SK-N-SH treated with all-trans-retinoic acid at 6 μM for 48 hours (cell line): Measurements from ENCODE around the gene XRCC1.

Source experiments
- ATAC-seq: fragments of 200-7000 bp; cut with Tn5 transposase; 3 replicates; pipeline ENCODE4 v1.9.1; 2020; ENCODE audit warnings: mild to moderate bottlenecking, moderate library complexity
- ARNTL ChIP-seq: fragments of 450-650 bp; formaldehyde crosslinking; IDR thresholded peaks from 2 replicates; pipeline ENCODE4 v1.5.0; 2020; ENCODE audit warnings: low read depth, mild to moderate bottlenecking, moderate library complexity, borderline replicate concordance
- CSDC2 ChIP-seq: fragments of 250-450 bp; sonication (Bioruptor Pico); IDR thresholded peaks from 2 replicates; pipeline ENCODE4 v1.5.0; 2020; ENCODE audit warnings: mild to moderate bottlenecking, moderate library complexity
- ISL1 ChIP-seq: fragments of 250-450 bp; sonication (Bioruptor Pico); IDR thresholded peaks from 2 replicates; pipeline ENCODE4 v2.1.2; 2022; ENCODE audit warnings: mild to moderate bottlenecking, moderate library complexity
- PPARA ChIP-seq: fragments of 250-450 bp; sonication (Bioruptor Pico); IDR thresholded peaks from 2 replicates; pipeline ENCODE4 v1.5.0; 2020; ENCODE audit warnings: mild to moderate bottlenecking, borderline replicate concordance
- SNAI2 ChIP-seq: fragments of 250-450 bp; sonication (Bioruptor Pico); IDR thresholded peaks from 2 replicates; pipeline ENCODE4 v1.5.0; 2020; ENCODE audit warnings: mild to moderate bottlenecking, moderate library complexity
- TCF4 ChIP-seq: fragments of 250-450 bp; sonication (Bioruptor Pico); IDR thresholded peaks from 2 replicates; pipeline ENCODE4 v1.8.0; 2021; ENCODE audit warnings: mild to moderate bottlenecking, moderate library complexity, borderline replicate concordance
- TOX ChIP-seq: fragments of 250-450 bp; sonication (Bioruptor Pico); IDR thresholded peaks from 2 replicates; pipeline ENCODE4 v1.8.0; 2021; ENCODE audit warnings: mild to moderate bottlenecking, moderate library complexity, borderline replicate concordance
- ZC3H10 ChIP-seq: fragments of 250-450 bp; sonication (Bioruptor Pico); IDR thresholded peaks from 2 replicates; pipeline ENCODE4 v1.5.1; 2021; ENCODE audit warnings: mild to moderate bottlenecking, moderate library complexity
- ZNF70 ChIP-seq: fragments of 450-650 bp; formaldehyde crosslinking; IDR thresholded peaks from 2 replicates; pipeline ENCODE4 v1.5.0; 2020; ENCODE audit warnings: mild to moderate bottlenecking, moderate library complexity
- ZNF8 ChIP-seq: fragments of 450-650 bp; formaldehyde crosslinking; IDR thresholded peaks from 2 replicates; pipeline ENCODE4 v1.5.0; 2020; ENCODE audit warnings: mild to moderate bottlenecking, moderate library complexity
- TF ChIP-seq, protein P1 (sequence below): fragments of 250-450 bp; sonication (Bioruptor Pico); IDR thresholded peaks from 2 replicates; pipeline ENCODE4 v1.8.0; 2020; ENCODE audit warnings: mild to moderate bottlenecking, moderate library complexity, borderline replicate concordance
- TF ChIP-seq, protein P2 (sequence below): fragments of 250-450 bp; sonication (Bioruptor Pico); IDR thresholded peaks from 2 replicates; pipeline ENCODE4 v1.5.0; 2020; ENCODE audit warnings: mild to moderate bottlenecking, moderate library complexity
- TF ChIP-seq, protein P3 (sequence below): fragments of 250-450 bp; sonication (Bioruptor Pico); IDR thresholded peaks from 2 replicates; pipeline ENCODE4 v1.5.1; 2020; ENCODE audit warnings: low read depth, mild to moderate bottlenecking, moderate library complexity

XRCC1 gene

GRCh38 chr19:43496960-43497359 lies 78.4 kb downstream of the XRCC1 start (continued):
- TF ChIP-seq, protein P1, sequence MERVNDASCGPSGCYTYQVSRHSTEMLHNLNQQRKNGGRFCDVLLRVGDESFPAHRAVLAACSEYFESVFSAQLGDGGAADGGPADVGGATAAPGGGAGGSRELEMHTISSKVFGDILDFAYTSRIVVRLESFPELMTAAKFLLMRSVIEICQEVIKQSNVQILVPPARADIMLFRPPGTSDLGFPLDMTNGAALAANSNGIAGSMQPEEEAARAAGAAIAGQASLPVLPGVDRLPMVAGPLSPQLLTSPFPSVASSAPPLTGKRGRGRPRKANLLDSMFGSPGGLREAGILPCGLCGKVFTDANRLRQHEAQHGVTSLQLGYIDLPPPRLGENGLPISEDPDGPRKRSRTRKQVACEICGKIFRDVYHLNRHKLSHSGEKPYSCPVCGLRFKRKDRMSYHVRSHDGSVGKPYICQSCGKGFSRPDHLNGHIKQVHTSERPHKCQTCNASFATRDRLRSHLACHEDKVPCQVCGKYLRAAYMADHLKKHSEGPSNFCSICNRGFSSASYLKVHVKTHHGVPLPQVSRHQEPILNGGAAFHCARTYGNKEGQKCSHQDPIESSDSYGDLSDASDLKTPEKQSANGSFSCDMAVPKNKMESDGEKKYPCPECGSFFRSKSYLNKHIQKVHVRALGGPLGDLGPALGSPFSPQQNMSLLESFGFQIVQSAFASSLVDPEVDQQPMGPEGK (CRISPR knock-in tag): no peak
- TF ChIP-seq ZNF8 (CRISPR knock-in tag) (no peak), TCF4 (CRISPR knock-in tag) (no peak), ZC3H10 (CRISPR knock-in tag) (no peak), PPARA (no peak)
- TF ChIP-seq, protein P2, sequence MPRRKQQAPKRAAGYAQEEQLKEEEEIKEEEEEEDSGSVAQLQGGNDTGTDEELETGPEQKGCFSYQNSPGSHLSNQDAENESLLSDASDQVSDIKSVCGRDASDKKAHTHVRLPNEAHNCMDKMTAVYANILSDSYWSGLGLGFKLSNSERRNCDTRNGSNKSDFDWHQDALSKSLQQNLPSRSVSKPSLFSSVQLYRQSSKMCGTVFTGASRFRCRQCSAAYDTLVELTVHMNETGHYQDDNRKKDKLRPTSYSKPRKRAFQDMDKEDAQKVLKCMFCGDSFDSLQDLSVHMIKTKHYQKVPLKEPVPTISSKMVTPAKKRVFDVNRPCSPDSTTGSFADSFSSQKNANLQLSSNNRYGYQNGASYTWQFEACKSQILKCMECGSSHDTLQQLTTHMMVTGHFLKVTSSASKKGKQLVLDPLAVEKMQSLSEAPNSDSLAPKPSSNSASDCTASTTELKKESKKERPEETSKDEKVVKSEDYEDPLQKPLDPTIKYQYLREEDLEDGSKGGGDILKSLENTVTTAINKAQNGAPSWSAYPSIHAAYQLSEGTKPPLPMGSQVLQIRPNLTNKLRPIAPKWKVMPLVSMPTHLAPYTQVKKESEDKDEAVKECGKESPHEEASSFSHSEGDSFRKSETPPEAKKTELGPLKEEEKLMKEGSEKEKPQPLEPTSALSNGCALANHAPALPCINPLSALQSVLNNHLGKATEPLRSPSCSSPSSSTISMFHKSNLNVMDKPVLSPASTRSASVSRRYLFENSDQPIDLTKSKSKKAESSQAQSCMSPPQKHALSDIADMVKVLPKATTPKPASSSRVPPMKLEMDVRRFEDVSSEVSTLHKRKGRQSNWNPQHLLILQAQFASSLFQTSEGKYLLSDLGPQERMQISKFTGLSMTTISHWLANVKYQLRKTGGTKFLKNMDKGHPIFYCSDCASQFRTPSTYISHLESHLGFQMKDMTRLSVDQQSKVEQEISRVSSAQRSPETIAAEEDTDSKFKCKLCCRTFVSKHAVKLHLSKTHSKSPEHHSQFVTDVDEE (CRISPR knock-in tag): no peak

DNA sequence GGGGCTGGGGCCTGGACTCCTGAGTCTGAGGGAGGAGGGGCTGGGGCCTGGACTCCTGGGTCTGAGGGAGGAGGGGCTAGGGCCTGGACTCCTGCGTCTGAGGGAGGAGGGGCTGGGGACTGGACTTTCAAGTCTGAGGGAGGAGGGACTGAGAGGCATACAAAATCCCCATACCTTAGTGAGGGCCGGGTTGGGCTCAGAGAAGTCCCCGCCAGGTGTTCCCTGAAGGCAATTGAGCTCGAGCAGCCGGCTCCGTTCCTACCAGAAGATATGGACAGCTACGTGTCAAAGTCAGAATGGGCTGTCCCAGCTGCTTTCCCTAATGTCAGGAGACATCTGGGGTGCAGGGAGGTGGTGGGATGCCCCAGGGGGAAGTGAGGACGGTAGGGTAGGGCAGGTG lies 80.2 kb downstream of the XRCC1 start:
- TF ChIP-seq ISL1 (CRISPR knock-in tag) (no peak), SNAI2 (no peak), TOX (CRISPR knock-in tag) (no peak), ZNF70 (CRISPR knock-in tag) (no peak), ZC3H10 (CRISPR knock-in tag) (no peak), ZNF8 (CRISPR knock-in tag) (no peak), PPARA (no peak), CSDC2 (CRISPR knock-in tag) (no peak), ARNTL (CRISPR knock-in tag) (no peak)
- TF ChIP-seq, protein P1 (CRISPR knock-in tag): no peak
- TF ChIP-seq, protein P3, sequence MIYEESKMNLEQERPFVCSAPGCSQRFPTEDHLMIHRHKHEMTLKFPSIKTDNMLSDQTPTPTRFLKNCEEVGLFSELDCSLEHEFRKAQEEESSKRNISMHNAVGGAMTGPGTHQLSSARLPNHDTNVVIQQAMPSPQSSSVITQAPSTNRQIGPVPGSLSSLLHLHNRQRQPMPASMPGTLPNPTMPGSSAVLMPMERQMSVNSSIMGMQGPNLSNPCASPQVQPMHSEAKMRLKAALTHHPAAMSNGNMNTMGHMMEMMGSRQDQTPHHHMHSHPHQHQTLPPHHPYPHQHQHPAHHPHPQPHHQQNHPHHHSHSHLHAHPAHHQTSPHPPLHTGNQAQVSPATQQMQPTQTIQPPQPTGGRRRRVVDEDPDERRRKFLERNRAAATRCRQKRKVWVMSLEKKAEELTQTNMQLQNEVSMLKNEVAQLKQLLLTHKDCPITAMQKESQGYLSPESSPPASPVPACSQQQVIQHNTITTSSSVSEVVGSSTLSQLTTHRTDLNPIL (CRISPR knock-in tag): no peak
- TF ChIP-seq, all 23 proteins: peak for 0
- no peak for ATAC-seq
